ENCODE data around the gene CCNJL.

DNA sequence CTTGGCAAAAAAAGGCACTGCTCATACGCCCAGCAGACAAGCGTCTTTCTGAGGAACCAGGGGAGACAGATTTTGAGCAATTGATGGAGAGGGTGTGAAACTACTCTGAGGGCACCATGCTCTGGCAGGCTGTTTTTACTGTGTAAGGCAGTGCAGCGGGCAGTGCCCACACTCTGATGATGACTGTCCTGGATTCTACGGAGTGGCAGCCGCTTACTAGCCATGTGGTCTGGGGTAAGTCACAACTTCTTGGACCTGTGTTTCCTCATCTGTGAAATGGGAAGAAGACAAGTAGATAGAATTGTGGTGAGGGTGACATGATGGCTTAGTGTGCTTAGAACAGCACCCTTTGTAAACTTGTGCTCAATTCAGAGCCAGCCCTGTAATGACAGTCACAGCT lies 44.2 kb downstream of the CCNJL start:
- TF ChIP-seq, protein P1, sequence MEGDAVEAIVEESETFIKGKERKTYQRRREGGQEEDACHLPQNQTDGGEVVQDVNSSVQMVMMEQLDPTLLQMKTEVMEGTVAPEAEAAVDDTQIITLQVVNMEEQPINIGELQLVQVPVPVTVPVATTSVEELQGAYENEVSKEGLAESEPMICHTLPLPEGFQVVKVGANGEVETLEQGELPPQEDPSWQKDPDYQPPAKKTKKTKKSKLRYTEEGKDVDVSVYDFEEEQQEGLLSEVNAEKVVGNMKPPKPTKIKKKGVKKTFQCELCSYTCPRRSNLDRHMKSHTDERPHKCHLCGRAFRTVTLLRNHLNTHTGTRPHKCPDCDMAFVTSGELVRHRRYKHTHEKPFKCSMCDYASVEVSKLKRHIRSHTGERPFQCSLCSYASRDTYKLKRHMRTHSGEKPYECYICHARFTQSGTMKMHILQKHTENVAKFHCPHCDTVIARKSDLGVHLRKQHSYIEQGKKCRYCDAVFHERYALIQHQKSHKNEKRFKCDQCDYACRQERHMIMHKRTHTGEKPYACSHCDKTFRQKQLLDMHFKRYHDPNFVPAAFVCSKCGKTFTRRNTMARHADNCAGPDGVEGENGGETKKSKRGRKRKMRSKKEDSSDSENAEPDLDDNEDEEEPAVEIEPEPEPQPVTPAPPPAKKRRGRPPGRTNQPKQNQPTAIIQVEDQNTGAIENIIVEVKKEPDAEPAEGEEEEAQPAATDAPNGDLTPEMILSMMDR (IDR thresholded peaks at IDR 0.05) = no peak
- TF ChIP-seq ZFX (IDR thresholded peaks at IDR 0.05; ENCODE audit: borderline replicate concordance) = no peak

All from 22Rv1 (cell line).